HCT116 (cell line): Measurements from ENCODE around the gene MAN2A2.
"Not testable (repeated sequence)": the region's sequence is repeated elsewhere in the genome, so short reads cannot be mapped to it uniquely, and the experiment has no call there.

Source experiments
- EZH2phosphoT487 ChIP-seq: fragments of 200-600 bp; IDR thresholded peaks from 2 replicates; pipeline ENCODE4 v1.6.1; 2018; ENCODE audit warnings: antibody characterized with exemption, borderline replicate concordance
- MAX ChIP-seq: IDR thresholded peaks from 2 replicates; pipeline ENCODE4 v1.6.1; 2012
- POLR2A ChIP-seq: IDR thresholded peaks from 2 replicates; pipeline ENCODE4 v1.7.0; 2011; ENCODE audit warnings: borderline replicate concordance; ENCODE audit not compliant: insufficient read depth, insufficient read length; ENCODE audit errors: extremely low read depth
- POLR2AphosphoS5 ChIP-seq: IDR thresholded peaks from 2 replicates; pipeline ENCODE4 v1.6.1; 2011; ENCODE audit warnings: mild to moderate bottlenecking, low read depth, low read length, moderate library complexity
- RAD21 ChIP-seq: IDR thresholded peaks from 2 replicates; pipeline ENCODE4 v1.6.1; 2012; ENCODE audit warnings: low read depth, mild to moderate bottlenecking
- SIN3A ChIP-seq: IDR thresholded peaks from 2 replicates; pipeline ENCODE4 v1.6.1; 2012; ENCODE audit warnings: low read depth
- TF ChIP-seq, protein P1 (sequence below), 3 experiments: fragments of 200-600 bp in 1 of 3; sonication (generic) in 1 of 3; IDR thresholded peaks in 2 of 3; conservative IDR thresholded peaks in 1 of 3; 2 replicates each; pipeline ENCODE4 v1.5.1; 2012 to 2017; ENCODE audit warnings: low read depth in 2 of 3, low read length in 2 of 3, antibody characterized with exemption in 1 of 3, borderline replicate concordance in 1 of 3, control low read depth in 1 of 3, mild to moderate bottlenecking in 1 of 3, mixed read lengths in 1 of 3, mixed run types in 1 of 3, moderate library complexity in 1 of 3; ENCODE audit not compliant: insufficient read depth in 1 of 3

DNA sequence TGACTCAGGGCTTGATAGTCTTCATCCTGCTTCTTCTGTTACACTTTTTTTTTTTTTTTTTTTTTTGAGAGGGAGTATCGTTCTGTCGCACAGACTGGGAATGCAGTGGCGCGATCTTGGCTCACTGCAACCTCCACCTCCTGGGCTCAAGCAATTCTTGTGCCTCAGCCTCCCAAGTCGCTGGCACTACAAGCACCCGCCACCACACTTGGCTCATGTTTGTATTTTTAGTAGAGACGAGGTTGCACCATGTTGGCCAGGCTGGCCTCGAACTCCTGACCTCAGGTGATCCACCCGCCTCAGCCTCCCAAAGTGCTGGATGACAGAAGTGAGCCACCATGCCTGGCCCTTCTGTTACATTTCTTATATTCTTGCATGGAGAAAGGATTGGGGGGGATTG lies 28.1 kb upstream of the MAN2A2 start:
- not testable (repeated sequence) for TF ChIP-seq POLR2AphosphoS5, POLR2A, SIN3A, RAD21, EZH2phosphoT487, MAX
- TF ChIP-seq, protein P1, sequence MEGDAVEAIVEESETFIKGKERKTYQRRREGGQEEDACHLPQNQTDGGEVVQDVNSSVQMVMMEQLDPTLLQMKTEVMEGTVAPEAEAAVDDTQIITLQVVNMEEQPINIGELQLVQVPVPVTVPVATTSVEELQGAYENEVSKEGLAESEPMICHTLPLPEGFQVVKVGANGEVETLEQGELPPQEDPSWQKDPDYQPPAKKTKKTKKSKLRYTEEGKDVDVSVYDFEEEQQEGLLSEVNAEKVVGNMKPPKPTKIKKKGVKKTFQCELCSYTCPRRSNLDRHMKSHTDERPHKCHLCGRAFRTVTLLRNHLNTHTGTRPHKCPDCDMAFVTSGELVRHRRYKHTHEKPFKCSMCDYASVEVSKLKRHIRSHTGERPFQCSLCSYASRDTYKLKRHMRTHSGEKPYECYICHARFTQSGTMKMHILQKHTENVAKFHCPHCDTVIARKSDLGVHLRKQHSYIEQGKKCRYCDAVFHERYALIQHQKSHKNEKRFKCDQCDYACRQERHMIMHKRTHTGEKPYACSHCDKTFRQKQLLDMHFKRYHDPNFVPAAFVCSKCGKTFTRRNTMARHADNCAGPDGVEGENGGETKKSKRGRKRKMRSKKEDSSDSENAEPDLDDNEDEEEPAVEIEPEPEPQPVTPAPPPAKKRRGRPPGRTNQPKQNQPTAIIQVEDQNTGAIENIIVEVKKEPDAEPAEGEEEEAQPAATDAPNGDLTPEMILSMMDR (IDR thresholded peaks at IDR 0.05 in 2 of 3, conservative IDR thresholded peaks at IDR 0.05 in 1 of 3; ENCODE audit: borderline replicate concordance in 1 of 3, insufficient read depth in 1 of 3, low read depth in 2 of 3, low read length in 2 of 3), result not testable (repeated sequence)
